Measurements from ENCODE around the gene NKG7.

Gene NKG7

DNA sequence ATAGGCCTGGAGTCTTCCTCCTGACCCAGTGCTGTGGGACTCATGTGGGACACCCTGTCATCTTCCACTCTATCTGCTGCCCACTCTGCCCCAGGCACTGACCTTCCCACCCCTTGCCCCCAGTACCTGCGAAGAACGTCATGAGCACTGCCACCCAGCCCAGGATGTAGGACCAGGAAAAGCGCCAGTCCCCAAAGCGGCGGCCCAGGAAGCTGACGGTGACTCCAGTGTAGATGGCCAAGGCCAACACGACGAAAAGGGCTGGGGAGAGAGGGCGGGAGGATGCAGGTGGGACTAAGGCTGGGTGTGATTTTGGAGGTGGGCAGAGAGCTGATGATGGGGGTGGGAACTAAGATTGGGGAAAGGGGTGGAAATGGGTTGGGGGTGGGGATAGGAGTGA lies 7.9 kb upstream of the NKG7 start:
- no peak for TF ChIP-seq CEBPB (IDR thresholded peaks at IDR 0.05)
- no peak for TF ChIP-seq EGR1 (IDR thresholded peaks at IDR 0.05)
- no peak for TF ChIP-seq TAF1 (IDR thresholded peaks at IDR 0.05; ENCODE audit: low read depth)
- no peak for TF ChIP-seq YY1 (IDR thresholded peaks at IDR 0.05; ENCODE audit: low read depth)
- TF ChIP-seq RAD21 (IDR thresholded peaks at IDR 0.05; ENCODE audit: low read depth), result no peak
- no peak for TF ChIP-seq EP300 (IDR thresholded peaks at IDR 0.05; ENCODE audit: borderline replicate concordance)
- no peak for TF ChIP-seq CREB1 (IDR thresholded peaks at IDR 0.05; ENCODE audit: low read depth)
- no peak for TF ChIP-seq TCF12 (IDR thresholded peaks at IDR 0.05; ENCODE audit: low read depth)
- TF ChIP-seq, protein P1, sequence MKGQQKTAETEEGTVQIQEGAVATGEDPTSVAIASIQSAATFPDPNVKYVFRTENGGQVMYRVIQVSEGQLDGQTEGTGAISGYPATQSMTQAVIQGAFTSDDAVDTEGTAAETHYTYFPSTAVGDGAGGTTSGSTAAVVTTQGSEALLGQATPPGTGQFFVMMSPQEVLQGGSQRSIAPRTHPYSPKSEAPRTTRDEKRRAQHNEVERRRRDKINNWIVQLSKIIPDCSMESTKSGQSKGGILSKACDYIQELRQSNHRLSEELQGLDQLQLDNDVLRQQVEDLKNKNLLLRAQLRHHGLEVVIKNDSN (IDR thresholded peaks at IDR 0.05), result no peak
- no peak for TF ChIP-seq NFIC (IDR thresholded peaks at IDR 0.05)
- TF ChIP-seq, protein P2, sequence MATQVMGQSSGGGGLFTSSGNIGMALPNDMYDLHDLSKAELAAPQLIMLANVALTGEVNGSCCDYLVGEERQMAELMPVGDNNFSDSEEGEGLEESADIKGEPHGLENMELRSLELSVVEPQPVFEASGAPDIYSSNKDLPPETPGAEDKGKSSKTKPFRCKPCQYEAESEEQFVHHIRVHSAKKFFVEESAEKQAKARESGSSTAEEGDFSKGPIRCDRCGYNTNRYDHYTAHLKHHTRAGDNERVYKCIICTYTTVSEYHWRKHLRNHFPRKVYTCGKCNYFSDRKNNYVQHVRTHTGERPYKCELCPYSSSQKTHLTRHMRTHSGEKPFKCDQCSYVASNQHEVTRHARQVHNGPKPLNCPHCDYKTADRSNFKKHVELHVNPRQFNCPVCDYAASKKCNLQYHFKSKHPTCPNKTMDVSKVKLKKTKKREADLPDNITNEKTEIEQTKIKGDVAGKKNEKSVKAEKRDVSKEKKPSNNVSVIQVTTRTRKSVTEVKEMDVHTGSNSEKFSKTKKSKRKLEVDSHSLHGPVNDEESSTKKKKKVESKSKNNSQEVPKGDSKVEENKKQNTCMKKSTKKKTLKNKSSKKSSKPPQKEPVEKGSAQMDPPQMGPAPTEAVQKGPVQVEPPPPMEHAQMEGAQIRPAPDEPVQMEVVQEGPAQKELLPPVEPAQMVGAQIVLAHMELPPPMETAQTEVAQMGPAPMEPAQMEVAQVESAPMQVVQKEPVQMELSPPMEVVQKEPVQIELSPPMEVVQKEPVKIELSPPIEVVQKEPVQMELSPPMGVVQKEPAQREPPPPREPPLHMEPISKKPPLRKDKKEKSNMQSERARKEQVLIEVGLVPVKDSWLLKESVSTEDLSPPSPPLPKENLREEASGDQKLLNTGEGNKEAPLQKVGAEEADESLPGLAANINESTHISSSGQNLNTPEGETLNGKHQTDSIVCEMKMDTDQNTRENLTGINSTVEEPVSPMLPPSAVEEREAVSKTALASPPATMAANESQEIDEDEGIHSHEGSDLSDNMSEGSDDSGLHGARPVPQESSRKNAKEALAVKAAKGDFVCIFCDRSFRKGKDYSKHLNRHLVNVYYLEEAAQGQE (IDR thresholded peaks at IDR 0.05; ENCODE audit: low read depth), result no peak
- TF ChIP-seq TEAD4 (IDR thresholded peaks at IDR 0.05), result no peak

DNA sequence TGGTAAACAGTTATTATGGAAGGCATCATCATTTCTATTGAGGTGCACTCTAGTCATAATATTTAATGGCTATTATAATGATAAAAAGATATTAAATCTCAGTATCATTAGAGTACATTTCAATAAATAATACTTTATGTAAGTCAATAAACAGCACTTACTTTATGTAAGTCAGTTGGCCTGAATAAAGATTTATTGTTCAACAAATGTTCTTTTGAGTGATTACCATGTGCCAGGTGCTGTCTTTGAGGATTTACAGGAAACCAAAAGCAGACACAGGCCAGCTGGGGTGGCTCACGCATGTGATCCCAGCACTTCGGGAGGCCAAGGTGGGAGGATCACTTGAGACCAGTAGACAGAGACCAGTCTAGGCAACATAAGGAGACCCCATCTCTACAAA lies 5.0 kb upstream of the NKG7 start:
- TF ChIP-seq RAD21 (IDR thresholded peaks at IDR 0.05; ENCODE audit: low read depth) (no peak), FOXM1 (IDR thresholded peaks at IDR 0.05; ENCODE audit: borderline replicate concordance, low read depth) (no peak), CEBPB (IDR thresholded peaks at IDR 0.05) (no peak)
- TF ChIP-seq, protein P1 (IDR thresholded peaks at IDR 0.05), result no peak

DNA sequence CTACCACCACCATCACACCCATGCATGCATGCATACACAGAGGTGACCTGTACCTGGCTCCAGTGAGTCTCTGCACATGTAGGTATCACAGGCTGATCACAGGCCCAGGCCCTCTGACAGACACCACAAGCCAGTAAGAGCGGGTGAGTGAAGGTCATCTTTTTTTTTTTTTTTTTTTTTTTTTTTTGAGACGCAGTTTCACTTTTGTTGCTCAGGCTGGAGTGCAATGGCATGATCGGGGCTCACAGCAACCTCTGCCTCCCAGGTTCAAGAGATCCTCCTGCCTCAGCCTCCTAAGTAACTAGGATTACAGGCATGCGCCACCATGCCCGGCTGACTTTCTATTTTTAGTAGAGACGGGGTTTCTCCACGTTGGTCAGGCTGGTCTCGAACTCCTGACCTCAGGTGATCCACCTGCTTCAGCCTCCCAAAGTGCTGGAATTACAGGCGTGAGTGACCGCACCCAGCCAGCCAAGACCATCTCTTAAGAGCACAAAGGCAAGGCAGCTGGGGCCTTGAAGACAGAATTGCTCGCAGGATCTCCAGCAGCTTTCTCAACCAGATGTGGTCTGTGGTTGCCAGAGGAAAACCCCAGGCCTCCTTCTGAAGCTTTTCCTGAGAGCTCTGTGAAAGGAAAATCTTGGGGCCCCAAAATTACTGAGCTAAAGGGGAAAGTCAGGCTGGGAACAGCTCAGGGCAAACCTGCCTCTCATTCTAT lies 3.2 kb upstream of the NKG7 start:
- TF ChIP-seq YY1 (IDR thresholded peaks at IDR 0.05; ENCODE audit: low read depth) (no peak), RAD21 (IDR thresholded peaks at IDR 0.05; ENCODE audit: low read depth) (no peak), NFIC (IDR thresholded peaks at IDR 0.05) (no peak), FOXM1 (IDR thresholded peaks at IDR 0.05; ENCODE audit: borderline replicate concordance, low read depth) (no peak), TCF12 (IDR thresholded peaks at IDR 0.05; ENCODE audit: low read depth) (no peak), ZBTB7A (IDR thresholded peaks at IDR 0.05; ENCODE audit: low read depth) (no peak), CREB1 (IDR thresholded peaks at IDR 0.05; ENCODE audit: low read depth) (no peak), CEBPB (IDR thresholded peaks at IDR 0.05) (no peak), TEAD4 (IDR thresholded peaks at IDR 0.05) (no peak), EP300 (IDR thresholded peaks at IDR 0.05; ENCODE audit: borderline replicate concordance) (no peak), EGR1 (IDR thresholded peaks at IDR 0.05) (no peak), TAF1 (IDR thresholded peaks at IDR 0.05; ENCODE audit: low read depth) (no peak)
- TF ChIP-seq, protein P2 (IDR thresholded peaks at IDR 0.05; ENCODE audit: low read depth), result no peak
- TF ChIP-seq, protein P3, sequence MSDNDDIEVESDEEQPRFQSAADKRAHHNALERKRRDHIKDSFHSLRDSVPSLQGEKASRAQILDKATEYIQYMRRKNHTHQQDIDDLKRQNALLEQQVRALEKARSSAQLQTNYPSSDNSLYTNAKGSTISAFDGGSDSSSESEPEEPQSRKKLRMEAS (IDR thresholded peaks at IDR 0.05), result no peak
- TF ChIP-seq, protein P1 (IDR thresholded peaks at IDR 0.05), result no peak

DNA sequence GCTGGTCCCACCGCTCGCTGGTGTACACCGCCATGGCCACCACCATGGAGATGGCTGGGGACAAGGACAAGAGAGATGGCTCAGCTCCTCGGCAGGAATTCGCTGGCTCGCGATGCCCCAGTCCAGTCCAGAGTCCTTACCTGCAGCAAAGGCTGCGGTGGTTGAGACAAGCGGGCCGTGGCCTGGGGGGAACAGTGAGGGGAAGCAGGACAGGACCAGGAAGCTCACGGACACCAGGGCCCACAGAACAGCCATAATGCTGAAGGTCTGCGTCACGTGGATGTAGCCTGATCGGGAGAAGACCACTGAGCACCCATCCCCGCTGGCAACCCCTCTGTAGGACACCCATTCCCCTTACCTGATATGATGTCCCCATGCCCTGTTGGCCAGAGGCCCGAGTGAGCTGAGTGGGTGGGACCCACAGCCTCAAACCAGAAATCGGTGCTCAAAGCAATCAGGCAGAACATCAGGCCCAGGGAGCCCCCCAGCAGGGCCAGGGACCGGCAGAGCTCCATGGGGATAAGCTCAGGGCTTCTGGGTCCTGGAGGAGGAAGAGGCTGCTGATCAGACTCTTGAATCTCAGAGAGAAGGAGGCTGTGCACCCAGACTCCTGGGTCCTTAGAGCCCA lies 319 bp downstream of the NKG7 start:
- TF ChIP-seq EP300 (IDR thresholded peaks at IDR 0.05; ENCODE audit: borderline replicate concordance) (no peak), NFIC (IDR thresholded peaks at IDR 0.05) (no peak), TEAD4 (IDR thresholded peaks at IDR 0.05) (no peak), CREB1 (IDR thresholded peaks at IDR 0.05; ENCODE audit: low read depth) (no peak)

DNA sequence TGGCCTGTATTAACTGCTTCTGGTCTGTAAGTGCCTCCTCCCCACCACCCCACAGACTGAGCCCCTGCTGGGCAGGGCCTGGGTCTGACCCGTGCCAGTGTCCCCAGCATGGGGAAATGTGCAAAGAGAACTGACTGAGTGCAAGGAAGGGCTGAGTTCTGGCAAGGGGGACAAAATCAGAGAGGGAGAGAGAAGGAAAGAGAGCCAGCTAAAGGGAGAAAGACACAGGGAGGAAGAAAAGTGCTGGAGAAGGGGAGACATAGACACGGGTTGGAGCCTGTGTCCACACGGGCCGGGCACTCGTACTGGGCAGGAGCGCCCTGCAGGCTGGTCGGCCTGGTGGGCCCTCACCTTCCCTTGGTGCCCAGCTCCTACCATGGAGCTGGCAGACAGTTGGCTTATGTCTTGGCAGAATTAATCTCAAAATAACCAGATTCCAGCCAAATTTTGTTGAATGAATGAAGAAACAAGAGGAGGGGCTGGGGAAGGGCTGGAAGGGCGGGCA lies 1.2 kb downstream of the NKG7 start:
- TF ChIP-seq ZBTB7A (IDR thresholded peaks at IDR 0.05; ENCODE audit: low read depth) (no peak), TCF12 (IDR thresholded peaks at IDR 0.05; ENCODE audit: low read depth) (no peak), TAF1 (IDR thresholded peaks at IDR 0.05; ENCODE audit: low read depth) (no peak), CEBPB (IDR thresholded peaks at IDR 0.05) (no peak), EGR1 (IDR thresholded peaks at IDR 0.05) (no peak), CREB1 (IDR thresholded peaks at IDR 0.05; ENCODE audit: low read depth) (no peak), EP300 (IDR thresholded peaks at IDR 0.05; ENCODE audit: borderline replicate concordance) (no peak), TEAD4 (IDR thresholded peaks at IDR 0.05) (no peak), RAD21 (IDR thresholded peaks at IDR 0.05; ENCODE audit: low read depth) (no peak), NFIC (IDR thresholded peaks at IDR 0.05) (no peak), FOXM1 (IDR thresholded peaks at IDR 0.05; ENCODE audit: borderline replicate concordance, low read depth) (no peak), YY1 (IDR thresholded peaks at IDR 0.05; ENCODE audit: low read depth) (no peak)
- TF ChIP-seq, protein P3 (IDR thresholded peaks at IDR 0.05), result no peak
- TF ChIP-seq, protein P2 (IDR thresholded peaks at IDR 0.05; ENCODE audit: low read depth), result no peak
- TF ChIP-seq, protein P1 (IDR thresholded peaks at IDR 0.05), result no peak
